Measurements from ENCODE around the gene MAP4. TPM values are rescaled to one million over a fixed set of nuclear protein-coding genes. Genes with fewer than 3 reads are reported as not detected.

The MAP4 gene
- polyA plus RNA-seq, 3 donors, result 6.2 to 24.1 (median 18.4) TPM

DNA sequence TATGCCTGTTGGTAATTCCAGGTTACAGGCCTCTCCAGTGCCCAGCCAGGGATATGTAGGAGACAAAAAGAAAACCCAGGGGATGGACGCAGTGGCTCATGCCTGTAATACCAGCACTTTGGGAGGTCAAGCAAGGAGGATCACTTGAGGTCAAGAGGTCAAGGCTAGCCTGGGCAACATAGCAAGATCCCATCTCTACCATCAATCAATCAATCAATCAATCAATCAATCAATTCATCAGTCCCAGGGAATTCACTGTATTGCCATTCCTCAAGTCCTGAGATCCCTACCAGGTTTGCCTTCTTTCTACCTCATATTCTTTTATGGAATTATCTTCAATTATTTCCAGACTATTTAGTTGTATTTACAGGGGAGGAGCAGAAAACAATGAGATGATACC is 131.0 kb downstream of the MAP4 start:
- Histone ChIP-seq H3K4me2 (replicated peaks; ENCODE audit: extremely low read depth, low read length, poor library complexity, severe bottlenecking) (no peak overlapping the region), H3K9ac (ENCODE audit: insufficient read depth, low read length, poor library complexity, severe bottlenecking) (no peak overlapping the region), H4K20me1 (ENCODE audit: insufficient read depth, low read length) (no peaks in the 10 kb centered on the region), H3K27ac (ENCODE audit: low read depth in 1 of 2, low read length in 2 of 2) (no peak overlapping the region), H3K36me3 (replicated peaks in 1 of 2; ENCODE audit: control insufficient read depth in 1 of 2, insufficient read depth in 2 of 2, low read length in 2 of 2) (peaks cover 0 to 34% of the 10 kb centered on the region in 2 donors), H3K27me3 (ENCODE audit: control insufficient read depth in 2 of 2, insufficient read depth in 2 of 2, low read length in 2 of 2) (no peaks in the 10 kb centered on the region), H3K9me3 (replicated peaks in 1 of 2; ENCODE audit: control insufficient read depth in 1 of 2, insufficient read depth in 1 of 2, low read length in 2 of 2) (no peaks in the 10 kb centered on the region), H2AFZ (ENCODE audit: insufficient read depth, low read depth, low read length, poor library complexity, severe bottlenecking) (no peak overlapping the region), H3K79me2 (ENCODE audit: insufficient read depth, low read length) (no peaks in the 10 kb centered on the region), H3K4me1 (ENCODE audit: control insufficient read depth in 1 of 2, insufficient read depth in 2 of 2, low read length in 2 of 2) (no peaks in the 10 kb centered on the region), H3K4me3 (replicated peaks in 1 of 3; ENCODE audit: low read depth in 2 of 3, low read length in 3 of 3) (no peak overlapping the region)
- no peaks in the 10 kb centered on the region for H3K27me3 Mint-ChIP-seq (ENCODE audit: low read depth in 3 of 3)
- peaks cover 0 to 3% (median 0%) of the 10 kb centered on the region in 7 donors for H3K9me3 Mint-ChIP-seq
- no CpG with 5 or more reads among the region's 1 CpG for WGBS (ENCODE audit: insufficient coverage)
- H3K4me1 Mint-ChIP-seq, result no peaks in the 10 kb centered on the region
- peaks cover 33 to 41% of the 10 kb centered on the region in 2 donors for H3K36me3 Mint-ChIP-seq
- H3K27ac Mint-ChIP-seq, result peak overlapping the region in 1 of 7 donors; percentile 6
- no peak overlapping the region for H3K4me3 Mint-ChIP-seq
- TF ChIP-seq CTCF (IDR thresholded peaks at IDR 0.05), result no peak
- intact Hi-C loops (cut with micrococcal nuclease), result no loop called here
- DNase-seq, result no peak

- Mint-ChIP-seq H3K9me3 (peaks cover 0 to 3% (median 0%) of the 10 kb centered on the region in 7 donors), H3K27me3 (ENCODE audit: low read depth in 3 of 3) (no peaks in the 10 kb centered on the region), H3K4me3 (no peak overlapping the region), H3K36me3 (peaks cover 33 to 41% of the 10 kb centered on the region in 2 donors), H3K27ac (no peak overlapping the region), H3K4me1 (no peaks in the 10 kb centered on the region)
- Histone ChIP-seq H3K36me3 (replicated peaks in 1 of 2; ENCODE audit: control insufficient read depth in 1 of 2, insufficient read depth in 2 of 2, low read length in 2 of 2) (peaks cover 0 to 34% of the 10 kb centered on the region in 2 donors), H3K79me2 (ENCODE audit: insufficient read depth, low read length) (no peaks in the 10 kb centered on the region), H3K9ac (ENCODE audit: insufficient read depth, low read length, poor library complexity, severe bottlenecking) (no peak overlapping the region), H2AFZ (ENCODE audit: insufficient read depth, low read depth, low read length, poor library complexity, severe bottlenecking) (no peak overlapping the region), H3K9me3 (replicated peaks in 1 of 2; ENCODE audit: control insufficient read depth in 1 of 2, insufficient read depth in 1 of 2, low read length in 2 of 2) (no peaks in the 10 kb centered on the region), H3K4me2 (replicated peaks; ENCODE audit: extremely low read depth, low read length, poor library complexity, severe bottlenecking) (no peak overlapping the region), H3K27ac (ENCODE audit: low read depth in 1 of 2, low read length in 2 of 2) (no peak overlapping the region), H3K4me1 (ENCODE audit: control insufficient read depth in 1 of 2, insufficient read depth in 2 of 2, low read length in 2 of 2) (no peaks in the 10 kb centered on the region), H3K27me3 (ENCODE audit: control insufficient read depth in 2 of 2, insufficient read depth in 2 of 2, low read length in 2 of 2) (no peaks in the 10 kb centered on the region), H4K20me1 (ENCODE audit: insufficient read depth, low read length) (no peaks in the 10 kb centered on the region), H3K4me3 (replicated peaks in 1 of 3; ENCODE audit: low read depth in 2 of 3, low read length in 3 of 3) (no peak overlapping the region)
- WGBS (ENCODE audit: insufficient coverage), result 40% methylated on average over 3 of the region's 3 CpGs
- TF ChIP-seq CTCF (IDR thresholded peaks at IDR 0.05), result no peak
- intact Hi-C loops (cut with micrococcal nuclease), result no loop called here
- no peak for DNase-seq
Measured at GRCh38 chr3:47884603-47885002, 131.6 kb downstream of the MAP4 start.

Data from CD14-positive monocyte (primary cell).